Middle frontal gyrus (tissue), 1 donor: ENCODE results near the gene VPS39.

Experiments used
- DNase-seq: peaks from one replicate; pipeline ENCODE4 v3.0.0-alpha.2; 2015; ENCODE audit warnings: low spot score; ENCODE audit errors: extremely low spot score

VPS39 gene

DNA sequence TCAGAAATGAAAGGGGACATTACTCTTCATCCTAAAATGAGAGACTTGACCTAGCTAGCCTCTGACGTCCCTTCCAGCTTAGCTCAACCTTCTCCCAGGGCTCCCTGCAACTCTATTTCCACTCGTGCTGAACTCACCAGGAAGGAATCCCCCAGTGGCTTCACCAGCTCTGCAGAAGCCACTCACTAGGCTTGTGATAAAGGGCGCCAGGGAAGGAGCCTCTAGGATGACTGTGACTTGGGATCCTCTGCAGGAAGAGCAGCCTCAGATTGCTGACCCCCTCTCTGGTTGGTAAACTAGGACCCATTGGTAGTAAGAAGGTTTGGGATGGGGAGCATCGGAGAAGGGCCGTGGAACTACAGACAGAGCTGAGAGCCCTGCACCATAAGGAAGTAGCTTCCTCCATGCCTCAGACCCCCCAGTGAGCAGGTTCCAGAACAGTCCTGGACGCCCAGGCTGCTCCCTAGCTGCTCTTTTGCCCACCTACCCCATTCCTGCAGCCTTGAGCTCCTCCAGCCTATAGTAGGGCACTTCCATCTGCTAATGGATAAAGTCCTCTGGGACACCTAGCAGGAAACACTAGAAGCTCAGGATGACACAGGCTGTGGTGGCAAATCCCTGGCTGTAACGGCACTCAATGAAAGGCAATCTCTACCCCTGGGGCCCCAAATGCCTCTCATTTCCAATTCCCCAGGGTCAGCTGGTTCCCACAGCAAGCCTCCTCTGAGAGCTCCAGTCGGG lies 77.7 kb downstream of the VPS39 start:
- DNase-seq: no peak

DNA sequence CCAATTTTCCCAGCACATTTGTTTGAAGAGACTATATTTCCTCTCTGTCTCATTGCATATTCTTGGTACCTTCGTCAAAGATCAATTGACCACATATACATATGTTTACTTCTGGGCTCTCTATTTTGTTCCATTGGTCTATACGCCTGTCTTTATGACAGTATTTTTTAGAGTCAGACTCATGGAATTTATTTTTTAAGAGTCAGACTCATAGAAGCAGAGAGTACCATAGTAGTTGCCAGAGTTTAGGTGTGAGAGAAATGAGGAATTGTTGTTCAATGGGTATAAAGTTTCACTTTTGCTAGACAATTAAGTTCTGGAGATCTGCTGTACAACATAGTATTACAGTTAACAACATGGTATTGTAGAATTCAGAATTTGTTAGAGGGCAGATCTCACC lies 78.7 kb downstream of the VPS39 start:
- DNase-seq: no peak

DNA sequence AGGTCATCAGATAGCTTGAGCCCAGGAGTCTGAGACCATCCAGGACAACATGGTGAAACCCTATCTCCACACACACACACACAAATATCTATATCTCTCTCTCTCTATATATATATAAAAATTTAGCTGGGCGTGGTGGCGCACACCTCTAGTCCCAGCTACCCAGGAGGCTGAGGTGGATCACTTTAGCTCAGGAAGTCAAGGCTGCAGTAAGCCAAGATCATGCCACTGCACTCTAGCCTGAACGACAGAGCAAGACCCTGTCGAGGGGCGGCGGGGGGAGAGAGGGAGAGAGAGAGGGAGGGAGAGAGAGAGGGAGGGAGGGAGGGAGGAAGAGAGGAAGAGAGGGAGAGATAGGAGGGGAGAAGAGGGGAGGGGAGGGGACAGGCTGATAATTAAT lies 79.6 kb downstream of the VPS39 start:
- DNase-seq: no peak

DNA sequence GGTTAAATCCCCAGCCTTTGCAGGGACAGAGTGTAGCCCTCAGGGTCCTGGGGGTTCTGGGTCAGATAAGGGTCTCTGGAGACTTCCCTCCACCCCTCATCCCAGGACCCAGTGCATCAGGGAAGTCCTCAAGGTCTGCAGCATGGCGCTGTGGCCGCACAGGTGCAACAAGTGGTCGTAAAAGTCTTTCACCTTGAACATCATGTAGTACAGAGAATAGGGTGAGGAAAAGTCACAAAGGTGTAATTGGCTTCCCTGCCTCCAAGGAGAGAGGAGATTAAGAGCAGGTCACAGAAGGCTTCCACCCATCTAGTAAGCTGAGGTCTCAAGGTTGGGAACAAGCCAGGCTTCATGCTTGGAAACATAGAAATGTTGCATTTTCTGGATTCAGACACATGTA lies 84.6 kb downstream of the VPS39 start:
- no peak for DNase-seq

DNA sequence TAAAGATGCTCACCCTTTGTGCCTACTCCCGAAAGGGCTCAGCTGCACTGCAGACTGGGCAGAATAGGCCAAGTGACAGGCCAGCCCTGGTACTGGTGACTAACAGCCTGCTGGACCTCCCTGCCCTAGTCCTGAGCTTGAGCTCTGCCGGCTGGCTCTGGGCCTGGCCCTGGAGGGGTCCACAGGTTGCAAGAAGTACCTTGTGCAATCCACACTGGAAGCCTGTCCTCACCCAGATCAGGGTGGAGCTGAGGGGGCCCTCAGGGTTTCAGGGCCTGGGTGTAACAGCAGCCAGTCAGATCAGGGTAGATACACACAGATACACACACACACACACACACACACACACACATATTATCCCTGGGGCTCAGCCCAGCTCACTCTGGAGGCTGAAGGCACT lies 86.4 kb downstream of the VPS39 start:
- no peak for DNase-seq

DNA sequence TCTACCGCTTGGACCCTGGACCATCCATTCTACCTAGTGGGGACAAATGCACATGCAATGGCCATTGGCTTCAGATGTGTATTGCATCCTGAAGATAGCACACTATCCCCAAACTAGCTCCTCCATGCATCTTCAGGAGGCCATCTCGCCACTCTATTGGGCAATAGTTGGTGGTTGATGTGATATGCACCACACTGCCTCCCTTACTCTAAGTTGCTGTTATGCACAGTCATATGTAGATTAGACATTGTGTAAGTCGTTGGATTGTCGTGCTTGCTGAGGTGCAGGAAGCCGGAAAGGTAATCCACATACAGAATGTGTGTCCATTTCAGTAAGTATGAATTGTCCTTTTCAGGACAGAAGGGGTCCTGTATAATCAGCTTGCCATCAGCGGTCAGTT lies 87.1 kb downstream of the VPS39 start:
- no peak for DNase-seq

DNA sequence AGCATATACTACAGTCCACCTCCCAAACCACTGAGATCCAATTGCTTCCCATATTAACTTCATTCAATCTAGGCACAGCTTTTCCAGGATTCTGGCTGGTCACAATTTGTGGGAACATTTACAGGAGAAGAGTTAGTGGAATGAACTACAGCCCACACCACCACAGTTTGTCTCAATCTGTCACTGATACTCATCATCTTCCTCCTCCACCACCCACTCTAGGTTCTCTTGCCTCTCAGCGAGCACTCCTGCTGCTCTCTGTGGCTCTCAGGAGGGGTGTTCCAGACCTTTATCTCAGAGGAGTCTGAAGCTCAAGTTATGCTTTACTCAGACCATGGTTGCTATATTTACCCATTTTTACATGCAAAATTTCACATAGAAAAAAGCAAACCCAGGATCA lies 87.8 kb downstream of the VPS39 start:
- DNase-seq: no peak

DNA sequence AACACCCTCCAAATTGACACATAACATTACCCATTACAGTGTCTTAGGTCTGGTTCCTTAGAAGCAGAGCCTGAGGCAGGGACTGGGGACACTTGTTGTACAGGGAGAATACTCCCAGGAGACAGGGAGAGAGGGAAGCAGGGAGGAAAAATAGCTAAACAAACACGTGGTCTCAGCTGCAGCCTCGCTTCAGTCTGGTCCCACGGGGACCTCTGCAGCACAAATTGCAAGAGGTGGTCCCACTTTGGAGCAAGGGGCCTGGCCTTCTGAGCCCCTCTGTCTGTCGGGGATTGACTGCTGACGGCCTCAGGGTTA lies 88.7 kb downstream of the VPS39 start:
- no peak for DNase-seq

DNA sequence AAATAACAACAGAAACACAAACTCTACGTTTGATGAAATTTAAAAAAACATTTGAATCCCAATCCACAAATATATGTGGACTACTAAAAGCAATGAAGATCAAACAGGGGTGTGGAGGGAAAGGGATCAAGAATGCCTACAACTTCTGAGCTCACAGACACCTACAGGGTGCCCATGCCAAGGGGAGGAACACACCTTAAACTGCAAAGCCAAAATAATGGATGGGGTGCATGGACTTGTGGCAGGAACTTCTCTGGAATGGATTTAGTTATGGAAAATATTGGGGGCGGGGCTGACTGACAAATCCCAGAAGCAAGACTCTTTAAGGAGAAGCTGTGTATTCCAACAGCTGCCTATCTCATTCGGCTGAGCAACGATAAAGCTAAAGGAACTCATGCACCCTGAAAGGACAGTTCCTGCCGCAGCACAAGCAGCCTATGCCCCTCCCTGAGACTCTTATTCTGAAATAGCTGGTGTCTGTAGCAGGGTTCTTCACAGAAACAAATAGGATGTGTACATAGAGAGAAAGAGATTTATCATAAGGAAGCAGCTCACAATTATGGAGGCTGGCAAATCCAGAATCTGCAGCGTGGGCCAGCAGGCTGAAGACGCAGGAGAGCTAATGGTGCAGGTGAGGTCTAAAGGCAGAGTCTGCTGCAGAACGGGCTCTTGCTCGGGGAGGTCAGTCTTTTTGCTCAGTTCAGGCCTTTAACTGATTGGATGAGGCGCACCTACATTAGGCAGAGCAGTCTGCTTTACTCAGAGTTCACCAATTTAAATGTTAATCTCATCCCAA lies 89.3 kb downstream of the VPS39 start:
- no peak for DNase-seq

DNA sequence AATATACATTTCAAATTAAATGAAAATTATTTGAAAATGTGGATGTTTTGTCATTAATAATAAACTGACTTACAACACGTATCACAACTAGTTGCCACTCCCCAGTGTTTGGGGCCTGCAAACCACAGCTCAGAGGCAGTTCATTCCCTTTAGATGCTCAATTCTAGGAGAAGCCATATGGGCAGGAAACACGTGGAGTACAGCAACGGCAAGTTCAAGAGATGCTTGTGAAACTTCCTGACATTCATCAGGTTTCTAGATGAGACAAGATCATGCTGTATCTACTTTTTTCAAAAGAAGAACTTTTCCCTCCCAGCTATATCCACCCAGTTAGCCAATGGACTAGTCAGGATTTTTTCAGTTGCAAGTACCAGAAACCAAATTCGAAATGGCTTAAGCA lies 96.2 kb downstream of the VPS39 start:
- no peak for DNase-seq

DNA sequence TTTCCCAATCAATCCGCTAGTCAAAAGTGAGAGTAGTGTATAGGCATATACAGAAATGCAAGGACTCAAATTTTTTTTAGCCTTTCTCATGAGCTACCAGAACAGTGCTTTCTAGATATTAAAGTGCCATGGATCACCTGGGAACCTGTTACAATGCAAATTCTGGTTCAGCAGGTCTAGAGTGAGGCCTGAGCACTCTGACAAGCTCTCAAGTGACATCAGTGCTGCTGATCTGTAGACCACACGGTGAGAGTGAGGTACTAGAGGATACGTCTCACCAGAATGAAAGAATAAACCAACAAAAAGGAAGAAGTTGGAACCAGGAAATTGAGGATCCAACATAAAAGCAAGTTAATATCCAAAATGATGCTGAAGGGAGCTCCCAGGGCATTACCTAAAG lies 97.7 kb downstream of the VPS39 start:
- DNase-seq: no peak

DNA sequence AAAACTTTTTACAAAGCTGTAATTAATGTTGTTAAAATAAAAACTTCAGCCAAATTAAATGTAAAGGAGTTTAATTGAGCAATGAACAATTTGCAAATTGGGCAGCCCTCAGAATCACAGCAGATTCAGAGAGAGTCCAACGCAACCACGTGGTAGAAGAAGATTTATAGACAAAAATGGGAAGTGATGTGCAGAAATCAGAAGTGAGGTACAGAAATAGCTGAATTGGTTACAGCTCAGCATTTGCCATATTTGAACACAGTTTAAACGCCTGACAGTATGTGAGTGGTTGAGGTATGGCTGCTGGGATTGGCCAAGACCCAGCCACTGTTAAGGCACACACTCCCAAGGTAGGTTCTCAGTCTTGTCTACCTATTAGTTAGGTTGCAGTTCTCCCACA lies 99.3 kb downstream of the VPS39 start:
- DNase-seq: no peak
